Neuronal stem cell (in vitro differentiated cells): ENCODE results near the gene ECSCR. TPM values are rescaled to one million over a fixed set of nuclear protein-coding genes. Genes with fewer than 3 reads are reported as not detected.
"Not testable (repeated sequence)": the region's sequence is repeated elsewhere in the genome, so short reads cannot be mapped to it uniquely, and the experiment has no call there.

Experiments used
- DNase-seq: peaks from one replicate; pipeline ENCODE4 v3.0.0-alpha.2; 2013; ENCODE audit warnings: low spot score
- H2AFZ ChIP-seq: one replicate; pipeline ENCODE4 v1.6.1; 2013; ENCODE audit warnings: mild to moderate bottlenecking, low read length, inconsistent platforms
- H2AK5ac ChIP-seq: 2 replicates; pipeline ENCODE4 v1.6.1; 2013; ENCODE audit warnings: low read depth, mild to moderate bottlenecking, inconsistent platforms, low read length, moderate library complexity, mixed read lengths
- H2BK120ac ChIP-seq: 2 replicates; pipeline ENCODE4 v1.6.1; 2013; ENCODE audit warnings: low read depth, mild to moderate bottlenecking, inconsistent platforms, low read length, moderate library complexity, mixed read lengths
- H2BK12ac ChIP-seq: one replicate; pipeline ENCODE4 v1.6.1; 2013; ENCODE audit warnings: low read length, inconsistent platforms
- H2BK15ac ChIP-seq: 2 replicates; pipeline ENCODE4 v1.6.1; 2013; ENCODE audit warnings: mild to moderate bottlenecking, low read length, inconsistent platforms, mixed read lengths
- H2BK5ac ChIP-seq: one replicate; pipeline ENCODE4 v1.6.1; 2013; ENCODE audit warnings: inconsistent platforms, mild to moderate bottlenecking, low read length, moderate library complexity
- H3K14ac ChIP-seq: one replicate; pipeline ENCODE4 v1.6.1; 2013; ENCODE audit warnings: low read length, inconsistent platforms
- H3K18ac ChIP-seq: 2 replicates; pipeline ENCODE4 v1.6.1; 2013; ENCODE audit warnings: low read length, inconsistent platforms
- H3K23ac ChIP-seq: 2 replicates; pipeline ENCODE4 v1.6.1; 2013; ENCODE audit warnings: low read depth, mild to moderate bottlenecking, mixed read lengths, low read length, inconsistent platforms; ENCODE audit not compliant: poor library complexity
- H3K27ac ChIP-seq: replicated peaks from 3 replicates; pipeline ENCODE4 v1.5.1; 2013; ENCODE audit warnings: low read length, inconsistent platforms
- H3K27me3 ChIP-seq, 3 experiments: 2 replicates each; pipeline ENCODE4 v1.6.1; 2013; ENCODE audit warnings: low read length in 3 of 3, mild to moderate bottlenecking in 2 of 3, inconsistent platforms in 1 of 3, low read depth in 1 of 3, mixed read lengths in 1 of 3, moderate library complexity in 1 of 3; ENCODE audit not compliant: control insufficient read depth in 3 of 3, insufficient read depth in 3 of 3
- H3K36me3 ChIP-seq, 2 donors: replicated peaks in 1 of 2; 2 replicates each; pipeline ENCODE4 v1.6.1; 2013; ENCODE audit warnings: low read length in 2 of 2; ENCODE audit not compliant: control insufficient read depth in 2 of 2, insufficient read depth in 2 of 2
- H3K4ac ChIP-seq: 2 replicates; pipeline ENCODE4 v1.6.1; 2013; ENCODE audit warnings: inconsistent platforms, mild to moderate bottlenecking, low read length, moderate library complexity
- H3K4me1 ChIP-seq, 2 donors: 1 replicate in 1 of 2; 2 replicates in 1 of 2; pipeline ENCODE4 v1.6.1; 2013; ENCODE audit warnings: low read length in 2 of 2, low read depth in 1 of 2; ENCODE audit not compliant: control insufficient read depth in 2 of 2, insufficient read depth in 1 of 2
- H3K4me2 ChIP-seq: one replicate; pipeline ENCODE4 v1.6.1; 2013; ENCODE audit warnings: mild to moderate bottlenecking, low read length, inconsistent platforms; ENCODE audit not compliant: insufficient read depth, poor library complexity, severe bottlenecking
- H3K4me3 ChIP-seq, 2 donors: 2 replicates each; pipeline ENCODE4 v1.5.1; 2013; ENCODE audit warnings: low read length in 2 of 2, mild to moderate bottlenecking in 2 of 2, inconsistent platforms in 1 of 2, moderate library complexity in 1 of 2
- H3K79me1 ChIP-seq: one replicate; pipeline ENCODE4 v1.6.1; 2013; ENCODE audit warnings: low read depth, mild to moderate bottlenecking, inconsistent platforms, low read length, moderate library complexity
- H3K9ac ChIP-seq: one replicate; pipeline ENCODE4 v1.6.1; 2013; ENCODE audit warnings: mild to moderate bottlenecking, low read depth, low read length, inconsistent platforms; ENCODE audit not compliant: poor library complexity
- H3K9me3 ChIP-seq, 2 donors: replicated peaks in 1 of 2; 2 replicates each; pipeline versions ENCODE3 to v1.6.1; 2013; ENCODE audit warnings: low read length in 2 of 2, mild to moderate bottlenecking in 2 of 2, inconsistent platforms in 1 of 2, low read depth in 1 of 2, mixed read lengths in 1 of 2, moderate library complexity in 1 of 2; ENCODE audit not compliant: control insufficient read depth in 2 of 2, insufficient read depth in 1 of 2
- H4K8ac ChIP-seq: one replicate; pipeline ENCODE4 v1.6.1; 2013; ENCODE audit warnings: low read depth, mild to moderate bottlenecking, inconsistent platforms, low read length, moderate library complexity
- H4K91ac ChIP-seq: one replicate; pipeline ENCODE4 v1.6.1; 2013; ENCODE audit warnings: low read length, low read depth, mild to moderate bottlenecking, inconsistent platforms; ENCODE audit not compliant: poor library complexity
- WGBS, 2 donors: extraction: QIAGEN DNeasy Blood & Tissue Kit; methylation state at CpG; one replicate each; pipeline ENCODE4 v1.1.7; 2013; ENCODE audit warnings: missing lambda C conversion rate in 2 of 2, mixed read lengths in 1 of 2; ENCODE audit not compliant: insufficient read length in 2 of 2, insufficient replicate concordance in 1 of 2; ENCODE audit errors: extremely low coverage in 2 of 2; 5-methylcytosine and 5-hydroxymethylcytosine counted together
- polyA plus RNA-seq, 2 experiments: library from polyadenylated mRNA; stranded (reverse); fragments of 200-250 nt; gene quantifications; one replicate each; pipeline ENCODE4 v1.2.3, GENCODE V29; 2013

ECSCR gene, protein sequence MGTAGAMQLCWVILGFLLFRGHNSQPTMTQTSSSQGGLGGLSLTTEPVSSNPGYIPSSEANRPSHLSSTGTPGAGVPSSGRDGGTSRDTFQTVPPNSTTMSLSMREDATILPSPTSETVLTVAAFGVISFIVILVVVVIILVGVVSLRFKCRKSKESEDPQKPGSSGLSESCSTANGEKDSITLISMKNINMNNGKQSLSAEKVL
- 0.32 TPM for polyA plus RNA-seq (2013, experiment 1 of 2)
- polyA plus RNA-seq (2013, experiment 2 of 2), result 0.21 TPM

GRCh38 chr5:139462586-139463276 is at the start of gene ECSCR:
ECSCR (minus strand) TSS chr5:139462743; CDS start chr5:139462670, 73 bp downstream.
- H3K36me3 ChIP-seq, result no peaks in the 10 kb centered on the region
- DNase-seq, result no peak

GRCh38 chr5:139504722-139505121 is 42.2 kb upstream of the ECSCR start:
- not testable (repeated sequence) for H2BK15ac ChIP-seq, H2BK120ac ChIP-seq, H3K36me3 ChIP-seq, H2BK12ac ChIP-seq, H4K8ac ChIP-seq, H3K4me2 ChIP-seq, H3K4me3 ChIP-seq, H3K4ac ChIP-seq, H3K18ac ChIP-seq, H4K91ac ChIP-seq, H2BK5ac ChIP-seq, H3K4me1 ChIP-seq, H3K79me1 ChIP-seq, H3K9ac ChIP-seq, DNase-seq, H3K9me3 ChIP-seq, H3K27me3 ChIP-seq, H3K23ac ChIP-seq, H2AFZ ChIP-seq, H3K14ac ChIP-seq, H3K27ac ChIP-seq, H2AK5ac ChIP-seq
- no CpG with 5 or more reads among the region's 5 CpGs for WGBS, 2 donors

More at GRCh38 chr5:139462586-139463276, at the start of gene ECSCR:
- Histone ChIP-seq H2BK5ac (no peak within 1 kb of the TSS), H3K27me3 (no peaks in the 10 kb centered on the region), H3K9ac (no peak within 1 kb of the TSS), H4K91ac (no peak within 1 kb of the TSS), H3K23ac (no peak within 1 kb of the TSS), H2BK15ac (peak within 1 kb of the TSS; percentile 88), H3K79me1 (no peaks in the 10 kb centered on the region), H2BK12ac (peak within 1 kb of the TSS; percentile 79), H4K8ac (peak within 1 kb of the TSS; percentile 77), H3K9me3 (no peaks in the 10 kb centered on the region), H3K4me2 (no peak within 1 kb of the TSS), H3K27ac (no peak within 1 kb of the TSS), H2AFZ (peak within 1 kb of the TSS; percentile 78), H3K4me3 (no peak within 1 kb of the TSS), H2BK120ac (no peak within 1 kb of the TSS), H3K14ac (no peak within 1 kb of the TSS), H3K4ac (no peak within 1 kb of the TSS), H2AK5ac (peak within 1 kb of the TSS; percentile 13), H3K18ac (peak within 1 kb of the TSS; percentile 86), H3K4me1 (peaks cover 4 to 5% of the 10 kb centered on the region in 2 donors)
- no CpG with 5 or more reads among the region's 10 CpGs for WGBS, 2 donors

- not testable (repeated sequence) for H4K91ac ChIP-seq, H3K27ac ChIP-seq, H3K9ac ChIP-seq, H3K9me3 ChIP-seq, H3K14ac ChIP-seq, H4K8ac ChIP-seq, H2BK12ac ChIP-seq, H3K18ac ChIP-seq, H2BK5ac ChIP-seq, H2BK15ac ChIP-seq, H3K4ac ChIP-seq, H2AK5ac ChIP-seq, H3K4me2 ChIP-seq, H3K4me1 ChIP-seq, H3K23ac ChIP-seq, H3K79me1 ChIP-seq, H3K27me3 ChIP-seq, DNase-seq, H2BK120ac ChIP-seq, H3K36me3 ChIP-seq
- peak overlapping the region in 1 of 2 donors; percentile 12 for H3K4me3 ChIP-seq
- no CpG with 5 or more reads among the region's 15 CpGs for WGBS, 2 donors
- H2AFZ ChIP-seq, result peak overlapping the region; percentile 87
Observed at GRCh38 chr5:139503879-139504278, 41.3 kb upstream of the ECSCR start.

DNA sequence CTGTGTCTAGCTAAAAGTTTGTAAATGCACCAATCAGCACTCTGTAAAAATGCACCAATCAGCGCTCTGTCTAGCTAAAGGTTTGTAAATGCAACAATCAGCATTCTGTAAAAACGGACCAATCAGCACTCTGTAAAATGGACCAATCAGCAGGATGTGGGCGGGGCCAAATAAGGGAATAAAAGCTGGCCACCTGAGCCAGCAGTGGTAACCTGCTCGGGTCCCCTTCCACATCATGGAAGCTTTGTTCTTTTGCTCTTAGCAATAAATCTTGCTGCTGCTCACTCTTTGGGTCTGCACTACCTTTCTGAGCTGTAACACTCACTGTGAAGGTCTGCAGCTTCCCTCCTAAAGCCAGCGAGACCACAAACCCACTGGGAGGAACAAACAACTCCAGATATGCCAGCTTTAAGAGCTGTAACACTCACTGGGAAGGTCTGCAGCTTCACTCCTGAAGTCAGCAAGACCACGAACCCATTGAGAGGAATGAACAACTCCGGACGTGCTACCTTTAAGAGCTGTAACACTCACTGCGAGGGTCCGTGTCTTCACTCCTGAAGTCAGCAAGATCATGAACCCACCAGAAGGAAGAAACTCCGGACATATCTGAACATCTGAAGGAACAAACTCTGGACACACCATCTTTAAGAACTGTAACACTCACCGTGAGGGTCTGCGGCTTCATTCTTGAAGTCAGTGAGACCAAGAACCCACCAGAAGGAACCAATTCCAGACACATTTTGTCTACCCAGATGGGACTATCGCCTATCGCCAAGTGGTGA is 40.7 kb upstream of the ECSCR start:
- H3K79me1 ChIP-seq, H3K14ac ChIP-seq, H3K4me3 ChIP-seq, DNase-seq, H3K18ac ChIP-seq, H3K27me3 ChIP-seq, H2BK12ac ChIP-seq, H4K8ac ChIP-seq, H3K36me3 ChIP-seq, H3K9ac ChIP-seq, H2AK5ac ChIP-seq, H3K4me1 ChIP-seq, H3K23ac ChIP-seq, H2BK120ac ChIP-seq, H3K27ac ChIP-seq, H3K9me3 ChIP-seq, H3K4me2 ChIP-seq, H2BK15ac ChIP-seq, H3K4ac ChIP-seq, H2BK5ac ChIP-seq, H4K91ac ChIP-seq: not testable (repeated sequence)
- WGBS, 2 donors, result no CpG with 5 or more reads among the region's 15 CpGs
- H2AFZ ChIP-seq, result peak overlapping the region; percentile 87
